ENCODE results near the gene ACVR1. TPM values are rescaled to one million over a fixed set of nuclear protein-coding genes. Genes with fewer than 3 reads are reported as not detected.

The ACVR1 gene
- total RNA-seq, 1 experiment from 2014 or later = 26.4 TPM

DNA sequence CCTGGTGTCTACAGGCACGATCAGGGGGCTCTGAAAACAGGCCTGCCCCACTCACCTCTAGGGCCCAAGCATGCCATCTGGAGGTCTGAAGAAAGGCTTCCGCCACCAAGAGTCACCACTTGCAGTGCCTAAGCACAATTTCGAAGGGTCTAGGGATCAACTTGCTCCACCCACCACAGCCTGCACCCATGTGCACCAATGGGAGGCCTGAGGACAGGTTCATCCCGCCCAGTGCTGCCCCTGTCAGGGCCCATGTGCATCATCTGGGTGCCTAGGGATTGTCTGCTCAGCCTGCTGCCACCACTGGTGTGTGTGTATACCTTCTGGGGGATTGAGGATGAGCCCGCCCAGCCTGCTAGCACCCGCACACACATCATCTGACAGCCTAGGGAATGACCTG, 126.4 kb downstream of the ACVR1 start:
- H3K4me3 Mint-ChIP-seq (ENCODE audit: unreplicated experiment) = no peak overlapping the region
- BruUV-seq (replicated peaks) = no TSS peak
- no peak for DNase-seq (ENCODE audit: unreplicated experiment)
- POLR2A ChIA-PET = interaction anchor here (0.7 kb wide), 1 partner anchor 277 kb away, joined by 3 read pairs; no protein-coding TSS in a partner anchor
- peaks cover 19% of the 10 kb centered on the region for H3K36me3 Mint-ChIP-seq (ENCODE audit: insufficient read depth, unreplicated experiment)
- peaks cover 24% of the 10 kb centered on the region for H3K4me1 Mint-ChIP-seq (ENCODE audit: insufficient read depth, unreplicated experiment)
- TF ChIP-seq, protein P1, sequence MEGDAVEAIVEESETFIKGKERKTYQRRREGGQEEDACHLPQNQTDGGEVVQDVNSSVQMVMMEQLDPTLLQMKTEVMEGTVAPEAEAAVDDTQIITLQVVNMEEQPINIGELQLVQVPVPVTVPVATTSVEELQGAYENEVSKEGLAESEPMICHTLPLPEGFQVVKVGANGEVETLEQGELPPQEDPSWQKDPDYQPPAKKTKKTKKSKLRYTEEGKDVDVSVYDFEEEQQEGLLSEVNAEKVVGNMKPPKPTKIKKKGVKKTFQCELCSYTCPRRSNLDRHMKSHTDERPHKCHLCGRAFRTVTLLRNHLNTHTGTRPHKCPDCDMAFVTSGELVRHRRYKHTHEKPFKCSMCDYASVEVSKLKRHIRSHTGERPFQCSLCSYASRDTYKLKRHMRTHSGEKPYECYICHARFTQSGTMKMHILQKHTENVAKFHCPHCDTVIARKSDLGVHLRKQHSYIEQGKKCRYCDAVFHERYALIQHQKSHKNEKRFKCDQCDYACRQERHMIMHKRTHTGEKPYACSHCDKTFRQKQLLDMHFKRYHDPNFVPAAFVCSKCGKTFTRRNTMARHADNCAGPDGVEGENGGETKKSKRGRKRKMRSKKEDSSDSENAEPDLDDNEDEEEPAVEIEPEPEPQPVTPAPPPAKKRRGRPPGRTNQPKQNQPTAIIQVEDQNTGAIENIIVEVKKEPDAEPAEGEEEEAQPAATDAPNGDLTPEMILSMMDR (IDR thresholded peaks at IDR 0.05; ENCODE audit: unreplicated experiment) = no peak
- no peak overlapping the region for H3K27ac Mint-ChIP-seq (ENCODE audit: low read depth, unreplicated experiment)
- intact Hi-C loops (cut with micrococcal nuclease) = no loop called here
- CTCF ChIA-PET = no interaction called here
- no peaks in the 10 kb centered on the region for H3K9me3 Mint-ChIP-seq (ENCODE audit: unreplicated experiment)
- no peaks in the 10 kb centered on the region for H3K27me3 Mint-ChIP-seq (ENCODE audit: insufficient read depth, unreplicated experiment)

DNA sequence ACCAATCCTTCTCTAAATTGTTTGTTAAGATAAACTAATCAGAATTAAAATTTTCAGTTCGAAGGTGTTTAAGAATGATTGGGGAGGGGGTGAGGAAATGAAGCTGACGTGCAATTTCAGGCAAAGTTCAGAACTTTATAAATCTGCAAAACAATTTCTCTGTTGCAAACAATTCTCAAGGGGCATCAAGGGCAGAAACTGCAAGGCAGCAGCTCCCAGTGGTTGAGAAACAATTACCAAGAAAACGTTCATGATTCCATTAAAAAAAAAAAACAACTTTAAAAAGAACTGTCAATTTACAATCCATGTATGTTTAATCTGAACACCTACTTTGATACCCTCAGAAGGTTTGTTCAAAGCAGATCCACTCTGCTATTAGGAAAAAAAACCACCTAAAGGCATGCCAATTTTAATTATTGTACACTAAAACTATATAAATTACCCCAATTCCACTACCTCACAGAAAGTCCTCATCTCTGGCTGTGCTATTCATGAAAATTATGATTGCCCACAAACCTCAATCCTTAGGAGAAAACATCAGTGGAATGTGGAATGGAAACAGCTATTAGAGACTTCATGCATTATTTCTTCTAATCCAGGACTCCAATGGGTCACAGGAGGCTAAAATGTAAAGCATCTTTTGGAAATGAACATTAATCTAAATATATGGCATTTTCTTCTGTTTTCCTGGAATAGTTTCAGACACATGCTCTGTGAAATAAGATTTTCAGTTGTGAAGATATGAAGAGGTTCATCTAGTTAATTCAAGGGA, 127.6 kb downstream of the ACVR1 start:
- Mint-ChIP-seq H3K27ac (ENCODE audit: low read depth, unreplicated experiment) (no peak overlapping the region), H3K9me3 (ENCODE audit: unreplicated experiment) (no peaks in the 10 kb centered on the region)
- DNase-seq (ENCODE audit: unreplicated experiment) = no peak

GRCh38 chr2:157747695-157748370, 128.3 kb downstream of the ACVR1 start:
- CTCF ChIA-PET = interaction anchor here (0.6 kb wide), 2 partner anchors 12 to 154 kb away, joined by 3 to 4 read pairs; no protein-coding TSS in a partner anchor
- TF ChIP-seq, protein P1 (IDR thresholded peaks at IDR 0.05; ENCODE audit: unreplicated experiment) = no peak
- H3K27me3 Mint-ChIP-seq (ENCODE audit: insufficient read depth, unreplicated experiment) = no peaks in the 10 kb centered on the region
- BruUV-seq (replicated peaks) = no TSS peak
- H3K9me3 Mint-ChIP-seq (ENCODE audit: unreplicated experiment) = no peaks in the 10 kb centered on the region
- peaks cover 14% of the 10 kb centered on the region for H3K36me3 Mint-ChIP-seq (ENCODE audit: insufficient read depth, unreplicated experiment)
- POLR2A ChIA-PET = interaction anchor here (0.5 kb wide), 1 partner anchor 1034 kb away, joined by 3 read pairs; no protein-coding TSS in a partner anchor
- H3K4me3 Mint-ChIP-seq (ENCODE audit: unreplicated experiment) = no peak overlapping the region
- H3K27ac Mint-ChIP-seq (ENCODE audit: low read depth, unreplicated experiment) = no peak overlapping the region
- intact Hi-C loops (cut with micrococcal nuclease) = no loop called here
- no peak for DNase-seq (ENCODE audit: unreplicated experiment)
- H3K4me1 Mint-ChIP-seq (ENCODE audit: insufficient read depth, unreplicated experiment) = peaks cover 24% of the 10 kb centered on the region

More for the DNA sequence above, 127.6 kb downstream of the ACVR1 start:
- Mint-ChIP-seq H3K27me3 (ENCODE audit: insufficient read depth, unreplicated experiment) (no peaks in the 10 kb centered on the region), H3K4me3 (ENCODE audit: unreplicated experiment) (no peak overlapping the region), H3K4me1 (ENCODE audit: insufficient read depth, unreplicated experiment) (peaks cover 24% of the 10 kb centered on the region), H3K36me3 (ENCODE audit: insufficient read depth, unreplicated experiment) (peaks cover 14% of the 10 kb centered on the region)
- no TSS peak for BruUV-seq (replicated peaks)
- TF ChIP-seq, protein P1 (IDR thresholded peaks at IDR 0.05; ENCODE audit: unreplicated experiment) = no peak
- CTCF ChIA-PET = interaction anchor here (0.5 to 0.6 kb wide), 3 partner anchors 12 to 262 kb away, joined by 3 to 4 read pairs (median 4); no protein-coding TSS in a partner anchor
- POLR2A ChIA-PET = interaction anchor here (0.5 kb wide), 1 partner anchor 1033 kb away, joined by 3 read pairs; no protein-coding TSS in a partner anchor
- intact Hi-C loops (cut with micrococcal nuclease) = no loop called here

GRCh38 chr2:157747280-157747679, 128.8 kb downstream of the ACVR1 start:
- no TSS peak for BruUV-seq (replicated peaks)
- POLR2A ChIA-PET = no interaction called here
- DNase-seq (ENCODE audit: unreplicated experiment) = no peak

More at GRCh38 chr2:157747280-157747679, 128.8 kb downstream of the ACVR1 start:
- Mint-ChIP-seq H3K27ac (ENCODE audit: low read depth, unreplicated experiment) (no peak overlapping the region), H3K27me3 (ENCODE audit: insufficient read depth, unreplicated experiment) (no peaks in the 10 kb centered on the region), H3K36me3 (ENCODE audit: insufficient read depth, unreplicated experiment) (peaks cover 11% of the 10 kb centered on the region), H3K4me1 (ENCODE audit: insufficient read depth, unreplicated experiment) (peaks cover 24% of the 10 kb centered on the region), H3K9me3 (ENCODE audit: unreplicated experiment) (no peaks in the 10 kb centered on the region), H3K4me3 (ENCODE audit: unreplicated experiment) (no peak overlapping the region)
- CTCF ChIA-PET = no interaction called here
- TF ChIP-seq, protein P1 (IDR thresholded peaks at IDR 0.05; ENCODE audit: unreplicated experiment) = no peak
- intact Hi-C loops (cut with micrococcal nuclease) = no loop called here

Measured in MCF 10A (cell line).